Right lobe of liver (tissue), 6 donors: ENCODE measurements around the gene APLF. TPM values are rescaled to one million over a fixed set of nuclear protein-coding genes. Genes with fewer than 3 reads are reported as not detected.
"Not testable (repeated sequence)": the region's sequence is repeated elsewhere in the genome, so short reads cannot be mapped to it uniquely, and the experiment has no call there.

ENCODE experiments used
- ATAC-seq, 4 donors: fragments of 200-7000 bp; cut with Tn5 transposase; one replicate each; pipeline ENCODE4 v1.9.1; 2020; ENCODE audit warnings: mild to moderate bottlenecking in 4 of 4, moderate library complexity in 4 of 4
- DNase-seq, 3 donors: peaks; one replicate each; pipeline ENCODE4 v3.0.0-alpha.2; 2020
- H3K27ac ChIP-seq, 3 donors: fragments of 200-600 bp; one replicate each; pipeline ENCODE4 v1.8.0; 2022
- H3K27me3 ChIP-seq, 2 donors: fragments of 200-600 bp; one replicate each; pipeline ENCODE4 v1.8.0; 2022
- H3K36me3 ChIP-seq, 4 donors: fragments of 200-600 bp; sonication (generic) in 1 of 4; one replicate each; pipeline versions ENCODE4 v1.5.1 to v1.8.0; 2017 to 2022; ENCODE audit warnings: control low read depth in 1 of 4
- H3K4me1 ChIP-seq, 4 donors: fragments of 200-600 bp; sonication (generic) in 1 of 4; one replicate each; pipeline versions ENCODE4 v1.5.1 to v1.8.0; 2017 to 2022; ENCODE audit warnings: control low read depth in 1 of 4
- H3K4me3 ChIP-seq, 3 donors: fragments of 200-600 bp; one replicate each; pipeline ENCODE4 v1.8.0; 2022
- H3K9me3 ChIP-seq, 4 donors: fragments of 200-600 bp; sonication (generic) in 1 of 4; one replicate each; pipeline versions ENCODE4 v1.5.1 to v1.8.0; 2017 to 2022; ENCODE audit warnings: control low read depth in 1 of 4
- CTCF ChIP-seq, 4 donors: fragments of 200-600 bp in 3 of 4; fragments of 450-650 bp in 1 of 4; IDR thresholded peaks; one replicate each; pipeline versions ENCODE4 v1.5.1 to v1.8.0; 2016 to 2022; ENCODE audit warnings: antibody characterized with exemption in 4 of 4, mild to moderate bottlenecking in 2 of 4
- POLR2A ChIP-seq: fragments of 450-650 bp; IDR thresholded peaks from one replicate; pipeline ENCODE4 v1.6.1; 2017; ENCODE audit warnings: antibody characterized with exemption, mild to moderate bottlenecking
- WGBS: methylation state at CpG from one replicate; pipeline ENCODE4 v1.1.6; 2018; ENCODE audit warnings: low coverage, low lambda C conversion rate; ENCODE audit not compliant: insufficient coverage; ENCODE audit errors: missing lambda C conversion rate; 5-methylcytosine and 5-hydroxymethylcytosine counted together
- intact Hi-C, 2 donors: fragments of 100-400 bp; cut with DNase I; formaldehyde crosslinking; loops; one replicate each; pipeline versions ENCODE4 v1.11.2 to v1.14.1; 2022
- total RNA-seq, 6 experiments: library from RNA; depleted of rRNA in 2 of 6; stranded (reverse); fragments of >200 nt in 2 of 6; fragmentation: NEBNext Ultra II Directional in 3 of 6; extraction: Animal tissue kit (Norgen Biotek cat#: 25700) in 3 of 6; gene quantifications; one replicate each; pipeline versions ENCODE4 v1.1.0 to v1.2.4, GENCODE V29; 2016 to 2023
- donor health status: DM: no; HTN: yes; CAD: no.
- donor health status: DM: no; HTN: no; CAD: no.
- donor health status: DM: no; HTN: no; CAD: no.
- donor health status: DM: no; HTN: yes; CAD: no.
- donor health status: DM: no; HTN: yes; CAD: no.

Gene APLF
- total RNA-seq, 6 experiments from 2014 or later = 1.3 to 2.3 (median 1.9) TPM

DNA sequence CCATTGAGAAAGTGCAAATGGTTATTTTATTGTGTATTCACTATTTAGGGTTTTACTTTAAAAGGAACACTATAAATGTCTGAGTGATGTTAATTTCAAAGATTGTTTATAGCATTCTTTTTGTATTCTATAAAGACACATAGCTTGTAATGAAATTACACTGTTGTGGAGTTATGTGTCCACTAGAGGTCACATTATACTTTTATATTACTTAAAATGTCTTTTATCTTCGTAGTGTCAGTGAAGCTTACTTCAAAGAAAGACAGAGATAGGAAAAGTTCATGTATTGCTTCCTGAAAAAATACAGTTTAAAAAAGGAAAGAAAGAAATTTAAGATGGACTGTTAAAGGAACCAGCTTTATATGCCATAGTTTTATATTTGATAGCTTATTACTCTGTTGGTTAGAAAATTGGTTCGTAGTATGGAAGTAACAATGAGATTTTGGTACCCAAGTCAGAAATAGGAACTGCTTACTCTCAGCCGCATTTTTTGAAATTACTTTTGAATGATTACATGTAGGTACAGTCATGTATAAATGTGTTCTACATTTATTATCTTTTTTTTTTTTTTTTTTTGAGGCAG lies 20.5 kb downstream of the APLF start:
- TF ChIP-seq CTCF (IDR thresholded peaks at IDR 0.05) = peak; percentile 61 to 72 (median 63)
- TF ChIP-seq POLR2A = no peak
- intact Hi-C loops = loop anchor here in 1 of 2 donors (10.0 kb wide), 2 partner anchors 157 to 427 kb away; partner anchors contain the start of gene PROKR1
- no peaks in the 10 kb centered on the region for H3K36me3 ChIP-seq
- no peaks in the 10 kb centered on the region for H3K9me3 ChIP-seq
- peaks cover 0 to 28% (median 6%) of the 10 kb centered on the region in 4 donors for H3K4me1 ChIP-seq
- peak overlapping the region in 1 of 3 donors; percentile 38 for H3K27ac ChIP-seq
- no peaks in the 10 kb centered on the region for H3K27me3 ChIP-seq
- H3K4me3 ChIP-seq = no peak overlapping the region
- 25% methylated on average over 3 of the region's 3 CpGs for WGBS
- peak; percentile 67 to 78 (median 74) for ATAC-seq
- no peak for DNase-seq

DNA sequence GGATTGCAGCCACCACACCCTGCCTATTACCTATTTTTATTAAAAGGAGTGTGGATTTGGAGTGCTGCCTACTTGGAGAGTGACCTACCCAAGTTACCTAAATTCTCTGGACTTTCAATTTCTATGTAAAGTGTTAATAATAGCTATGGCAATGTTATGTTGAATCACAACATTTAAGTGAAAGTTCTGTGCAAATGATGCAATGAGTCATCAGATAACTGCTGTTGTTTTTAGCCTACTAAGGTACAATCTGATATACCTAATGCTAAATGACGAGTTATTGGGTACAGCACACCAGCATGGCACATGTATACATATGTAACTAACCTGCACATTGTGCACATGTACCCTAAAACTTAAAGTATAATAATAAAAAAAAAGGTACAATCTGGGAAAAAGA lies 21.2 kb downstream of the APLF start:
- H3K36me3 ChIP-seq, H3K4me3 ChIP-seq, H3K9me3 ChIP-seq, H3K27me3 ChIP-seq, DNase-seq: not testable (repeated sequence)
- intact Hi-C loops = loop anchor here in 1 of 2 donors (10.0 kb wide), 2 partner anchors 156 to 426 kb away; partner anchors contain the start of gene PROKR1
- WGBS = 21% methylated on average over 1 of the region's 1 CpG
- Histone ChIP-seq H3K27ac (peak overlapping the region in 2 of 3 donors; percentile 6 to 46), H3K4me1 (peaks cover 0 to 28% (median 6%) of the 10 kb centered on the region in 4 donors)
- peak; percentile 19 to 62 (median 39) for ATAC-seq

- no peaks in the 10 kb centered on the region for H3K9me3 ChIP-seq
- peak in 1 of 4 donors; percentile 13 for ATAC-seq
- H3K27me3 ChIP-seq = no peaks in the 10 kb centered on the region
- no peak for DNase-seq
- no peaks in the 10 kb centered on the region for H3K36me3 ChIP-seq
- WGBS = 85% methylated on average over 1 of the region's 1 CpG
- H3K4me1 ChIP-seq = peaks cover 0 to 28% (median 6%) of the 10 kb centered on the region in 4 donors
- intact Hi-C loops = loop anchor here in 1 of 2 donors (10.0 kb wide), 2 partner anchors 156 to 426 kb away; partner anchors contain the start of gene PROKR1
- peak overlapping the region in 1 of 3 donors; percentile 46 for H3K27ac ChIP-seq
- no peak for TF ChIP-seq CTCF (IDR thresholded peaks at IDR 0.05)
- no peak for TF ChIP-seq POLR2A
- H3K4me3 ChIP-seq = no peak overlapping the region
Observed at GRCh38 chr2:68489282-68489681, 21.9 kb downstream of the APLF start.

GRCh38 chr2:68491582-68491981 lies 24.2 kb downstream of the APLF start:
- peak in 1 of 3 donors; percentile 62 for DNase-seq
- H3K9me3 ChIP-seq = no peaks in the 10 kb centered on the region
- intact Hi-C loops = no loop called here
- peak; percentile 84 to 96 (median 92) for ATAC-seq
- H3K27ac ChIP-seq = peak overlapping the region in 2 of 3 donors; percentile 60 to 64
- no peaks in the 10 kb centered on the region for H3K27me3 ChIP-seq
- H3K4me1 ChIP-seq = peaks cover 0 to 28% (median 6%) of the 10 kb centered on the region in 4 donors
- H3K4me3 ChIP-seq = peak overlapping the region in 1 of 3 donors; percentile 0
- H3K36me3 ChIP-seq = no peaks in the 10 kb centered on the region
- WGBS = 50% methylated on average over 1 of the region's 1 CpG
- TF ChIP-seq POLR2A (peak; percentile 49), CTCF (IDR thresholded peaks at IDR 0.05) (no peak)

DNA sequence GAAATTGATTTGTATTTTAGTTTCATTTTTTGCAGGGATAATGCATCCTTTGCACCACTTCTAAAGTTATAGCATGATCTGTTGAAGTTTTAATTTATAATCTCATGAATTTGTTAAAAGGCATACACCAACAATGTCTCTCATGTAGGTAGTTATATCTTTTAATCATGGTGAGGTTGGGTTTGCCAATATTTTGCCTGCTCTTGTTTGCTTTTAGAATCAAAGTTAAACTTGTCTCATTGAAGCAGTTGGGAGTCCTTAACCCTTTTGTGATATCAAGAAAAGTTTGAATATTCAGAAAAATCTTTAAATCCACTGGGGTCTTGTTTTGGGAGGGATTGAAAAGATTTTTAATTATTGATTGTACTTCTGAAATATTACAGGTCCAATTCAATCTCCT lies 31.7 kb downstream of the APLF start:
- intact Hi-C loops = no loop called here

More for the DNA sequence above, 31.7 kb downstream of the APLF start:
- TF ChIP-seq POLR2A (no peak), CTCF (IDR thresholded peaks at IDR 0.05) (no peak)
- no peak for DNase-seq
- H3K4me1 ChIP-seq = peaks cover 0 to 24% (median 8%) of the 10 kb centered on the region in 4 donors
- H3K9me3 ChIP-seq = no peaks in the 10 kb centered on the region
- ATAC-seq = peak; percentile 33 to 66 (median 50)
- no peak overlapping the region for H3K4me3 ChIP-seq
- no peak overlapping the region for H3K27ac ChIP-seq
- no peaks in the 10 kb centered on the region for H3K36me3 ChIP-seq
- no peaks in the 10 kb centered on the region for H3K27me3 ChIP-seq
